ENCODE results near the gene SCGB3A1. TPM values are rescaled to one million over a fixed set of nuclear protein-coding genes. Genes with fewer than 3 reads are reported as not detected.

SCGB3A1 gene
- polyA plus RNA-seq, 1 donor (not counting 4 experiments of a cell fraction or from before 2014, with no cell fraction given) = not detected

GRCh38 chr5:180603076-180603594 is 11.8 kb upstream of the SCGB3A1 start:
- TF ChIP-seq CTCF (optimal IDR thresholded peaks at IDR 0.05 in 1 of 3, IDR thresholded peaks at IDR 0.05 in 1 of 3, conservative IDR thresholded peaks at IDR 0.05 in 1 of 3; ENCODE audit: extremely low read depth in 1 of 3, insufficient read depth in 2 of 3, low read length in 3 of 3) (no peak), EZH2 (IDR thresholded peaks at IDR 0.05; ENCODE audit: low read length) (no peak)
- DNase-seq (ENCODE audit: low read depth, low spot score) (no peak), FAIRE-seq (no peak)
- Histone ChIP-seq H3K36me3 (ENCODE audit: control insufficient read depth in 2 of 2, extremely low read depth in 1 of 2, insufficient read depth in 2 of 2, low read length in 2 of 2) (no peaks in the 10 kb centered on the region), H3K9me1 (ENCODE audit: control insufficient read depth, extremely low read depth, insufficient read depth, low read length) (no peaks in the 10 kb centered on the region), H3K9ac (ENCODE audit: control insufficient read depth, extremely low read depth, insufficient read depth, low read length) (no peak overlapping the region), H3K4me1 (ENCODE audit: control insufficient read depth, extremely low read depth, insufficient read depth, low read length) (no peaks in the 10 kb centered on the region), H3K79me2 (ENCODE audit: control insufficient read depth, insufficient read depth, low read length) (no peaks in the 10 kb centered on the region), H3K4me3 (ENCODE audit: control insufficient read depth in 2 of 3, extremely low read depth in 1 of 3, insufficient read depth in 2 of 3, low read depth in 1 of 3, low read length in 3 of 3) (no peak overlapping the region), H4K20me1 (ENCODE audit: control insufficient read depth, extremely low read depth, insufficient read depth, low read length) (no peaks in the 10 kb centered on the region), H3K4me2 (ENCODE audit: control insufficient read depth, extremely low read depth, insufficient read depth, low read depth, low read length) (no peak overlapping the region), H3K27ac (ENCODE audit: control insufficient read depth, insufficient read depth, low read length) (no peak overlapping the region), H3K27me3 (ENCODE audit: control insufficient read depth, extremely low read depth, insufficient read depth, low read length) (no peaks in the 10 kb centered on the region), H3K9me3 (ENCODE audit: control insufficient read depth, low read depth, low read length) (no peaks in the 10 kb centered on the region), H2AFZ (ENCODE audit: control insufficient read depth, low read length) (no peak overlapping the region)
- dilution Hi-C loops (cut with MboI; ENCODE audit: extremely low pct_ligation_motif_present, low sequenced_read_pairs) = no loop called here

- dilution Hi-C loops (cut with MboI; ENCODE audit: extremely low pct_ligation_motif_present, low sequenced_read_pairs) = no loop called here
- Histone ChIP-seq H3K79me2 (ENCODE audit: control insufficient read depth, insufficient read depth, low read length) (no peaks in the 10 kb centered on the region), H3K36me3 (ENCODE audit: control insufficient read depth in 2 of 2, extremely low read depth in 1 of 2, insufficient read depth in 2 of 2, low read length in 2 of 2) (no peaks in the 10 kb centered on the region), H3K4me2 (ENCODE audit: control insufficient read depth, extremely low read depth, insufficient read depth, low read depth, low read length) (no peak overlapping the region), H3K27ac (ENCODE audit: control insufficient read depth, insufficient read depth, low read length) (no peak overlapping the region), H3K4me3 (ENCODE audit: control insufficient read depth in 2 of 3, extremely low read depth in 1 of 3, insufficient read depth in 2 of 3, low read depth in 1 of 3, low read length in 3 of 3) (no peak overlapping the region), H3K9me3 (ENCODE audit: control insufficient read depth, low read depth, low read length) (no peaks in the 10 kb centered on the region), H3K9me1 (ENCODE audit: control insufficient read depth, extremely low read depth, insufficient read depth, low read length) (no peaks in the 10 kb centered on the region), H2AFZ (ENCODE audit: control insufficient read depth, low read length) (no peak overlapping the region), H4K20me1 (ENCODE audit: control insufficient read depth, extremely low read depth, insufficient read depth, low read length) (no peaks in the 10 kb centered on the region), H3K4me1 (ENCODE audit: control insufficient read depth, extremely low read depth, insufficient read depth, low read length) (no peaks in the 10 kb centered on the region), H3K9ac (ENCODE audit: control insufficient read depth, extremely low read depth, insufficient read depth, low read length) (no peak overlapping the region), H3K27me3 (ENCODE audit: control insufficient read depth, extremely low read depth, insufficient read depth, low read length) (no peaks in the 10 kb centered on the region)
- TF ChIP-seq EZH2 (IDR thresholded peaks at IDR 0.05; ENCODE audit: low read length) (no peak), CTCF (optimal IDR thresholded peaks at IDR 0.05 in 1 of 3, IDR thresholded peaks at IDR 0.05 in 1 of 3, conservative IDR thresholded peaks at IDR 0.05 in 1 of 3; ENCODE audit: extremely low read depth in 1 of 3, insufficient read depth in 2 of 3, low read length in 3 of 3) (no peak)
- no peak for FAIRE-seq
- no peak for DNase-seq (ENCODE audit: low read depth, low spot score)
These were observed 11.3 kb upstream of the SCGB3A1 start for GRCh38 chr5:180602481-180603075.
